ENCODE results near the gene FAM3B. TPM values are rescaled to one million over a fixed set of nuclear protein-coding genes. Genes with fewer than 3 reads are reported as not detected.

FAM3B gene
- polyA plus RNA-seq, 3 donors = 0.15 TPM; not detected in 2

DNA sequence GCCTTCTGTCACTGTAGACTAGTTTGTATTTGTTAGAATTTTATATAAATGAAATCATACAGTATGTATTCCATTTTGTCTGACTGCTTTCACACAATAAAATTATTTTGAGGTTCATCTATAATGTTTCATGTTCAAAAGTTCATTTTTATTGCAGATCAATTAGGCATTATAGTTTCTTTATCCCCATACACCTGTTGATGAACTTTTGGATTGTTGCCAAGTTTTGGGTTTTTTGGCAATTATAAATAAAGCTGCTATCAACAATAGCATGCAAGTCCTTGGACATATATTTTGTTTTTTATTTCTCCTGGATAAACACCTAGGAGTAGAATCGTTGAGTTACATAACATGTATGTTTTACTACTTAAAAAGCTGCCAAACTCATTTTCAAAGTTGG is 47.1 kb upstream of the FAM3B start:
- H3K4me1 Mint-ChIP-seq = no peaks in the 10 kb centered on the region
- no peaks in the 10 kb centered on the region for H3K36me3 ChIP-seq (replicated peaks in 1 of 2; ENCODE audit: control insufficient read depth in 1 of 2, insufficient read depth in 2 of 2, low read length in 2 of 2)

DNA sequence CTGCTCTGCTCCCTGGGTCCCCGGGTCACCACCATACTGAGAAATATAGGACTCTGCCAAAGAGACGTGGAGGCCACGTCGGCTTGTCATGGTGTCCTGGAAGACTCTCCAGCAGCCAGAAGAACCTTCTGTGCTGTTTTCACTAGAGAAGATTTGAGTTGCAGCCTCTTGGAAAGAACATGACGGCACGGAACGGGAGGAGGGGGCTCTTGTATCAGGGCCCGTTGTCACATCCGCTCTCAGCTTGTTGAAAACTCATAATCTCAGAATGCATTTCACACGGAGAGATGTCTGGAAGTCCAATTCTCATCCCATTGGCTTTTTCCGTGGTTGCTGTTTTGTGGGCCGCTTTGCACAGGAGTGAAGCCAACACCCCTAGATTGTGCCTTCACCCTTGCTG is 39.4 kb upstream of the FAM3B start:
- Histone ChIP-seq H3K27me3 (ENCODE audit: control insufficient read depth in 2 of 2, insufficient read depth in 2 of 2, low read length in 2 of 2) (peaks cover 1 to 2% of the 10 kb centered on the region in 2 donors), H3K4me1 (ENCODE audit: control insufficient read depth in 1 of 2, insufficient read depth in 2 of 2, low read length in 2 of 2) (no peaks in the 10 kb centered on the region), H3K36me3 (replicated peaks in 1 of 2; ENCODE audit: control insufficient read depth in 1 of 2, insufficient read depth in 2 of 2, low read length in 2 of 2) (no peaks in the 10 kb centered on the region), H3K9me3 (replicated peaks in 1 of 2; ENCODE audit: control insufficient read depth in 1 of 2, insufficient read depth in 1 of 2, low read length in 2 of 2) (peaks cover 10 to 15% of the 10 kb centered on the region in 2 donors), H3K79me2 (ENCODE audit: insufficient read depth, low read length) (no peaks in the 10 kb centered on the region), H3K9ac (ENCODE audit: insufficient read depth, low read length, poor library complexity, severe bottlenecking) (no peak overlapping the region), H3K4me2 (replicated peaks; ENCODE audit: extremely low read depth, low read length, poor library complexity, severe bottlenecking) (no peak overlapping the region), H3K27ac (ENCODE audit: low read depth in 1 of 2, low read length in 2 of 2) (no peak overlapping the region), H2AFZ (ENCODE audit: insufficient read depth, low read depth, low read length, poor library complexity, severe bottlenecking) (no peak overlapping the region), H3K4me3 (replicated peaks in 1 of 3; ENCODE audit: low read depth in 2 of 3, low read length in 3 of 3) (no peak overlapping the region), H4K20me1 (ENCODE audit: insufficient read depth, low read length) (no peaks in the 10 kb centered on the region)
- TF ChIP-seq, protein P1, sequence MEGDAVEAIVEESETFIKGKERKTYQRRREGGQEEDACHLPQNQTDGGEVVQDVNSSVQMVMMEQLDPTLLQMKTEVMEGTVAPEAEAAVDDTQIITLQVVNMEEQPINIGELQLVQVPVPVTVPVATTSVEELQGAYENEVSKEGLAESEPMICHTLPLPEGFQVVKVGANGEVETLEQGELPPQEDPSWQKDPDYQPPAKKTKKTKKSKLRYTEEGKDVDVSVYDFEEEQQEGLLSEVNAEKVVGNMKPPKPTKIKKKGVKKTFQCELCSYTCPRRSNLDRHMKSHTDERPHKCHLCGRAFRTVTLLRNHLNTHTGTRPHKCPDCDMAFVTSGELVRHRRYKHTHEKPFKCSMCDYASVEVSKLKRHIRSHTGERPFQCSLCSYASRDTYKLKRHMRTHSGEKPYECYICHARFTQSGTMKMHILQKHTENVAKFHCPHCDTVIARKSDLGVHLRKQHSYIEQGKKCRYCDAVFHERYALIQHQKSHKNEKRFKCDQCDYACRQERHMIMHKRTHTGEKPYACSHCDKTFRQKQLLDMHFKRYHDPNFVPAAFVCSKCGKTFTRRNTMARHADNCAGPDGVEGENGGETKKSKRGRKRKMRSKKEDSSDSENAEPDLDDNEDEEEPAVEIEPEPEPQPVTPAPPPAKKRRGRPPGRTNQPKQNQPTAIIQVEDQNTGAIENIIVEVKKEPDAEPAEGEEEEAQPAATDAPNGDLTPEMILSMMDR (IDR thresholded peaks at IDR 0.05) = no peak
- Mint-ChIP-seq H3K36me3 (no peaks in the 10 kb centered on the region), H3K4me1 (no peaks in the 10 kb centered on the region), H3K27ac (no peak overlapping the region), H3K27me3 (ENCODE audit: low read depth in 3 of 3) (peaks cover 0 to 6% (median 5%) of the 10 kb centered on the region in 3 donors), H3K9me3 (peaks cover 6 to 11% (median 10%) of the 10 kb centered on the region in 7 donors), H3K4me3 (no peak overlapping the region)
- 85% methylated on average over 9 of the region's 12 CpGs for WGBS (ENCODE audit: insufficient coverage)
- no peak for DNase-seq
- intact Hi-C loops (cut with micrococcal nuclease) = no loop called here

More for the DNA sequence above, 47.1 kb upstream of the FAM3B start:
- Histone ChIP-seq H3K4me1 (ENCODE audit: control insufficient read depth in 1 of 2, insufficient read depth in 2 of 2, low read length in 2 of 2) (no peaks in the 10 kb centered on the region), H3K27ac (ENCODE audit: low read depth in 1 of 2, low read length in 2 of 2) (no peak overlapping the region), H4K20me1 (ENCODE audit: insufficient read depth, low read length) (no peaks in the 10 kb centered on the region), H3K27me3 (ENCODE audit: control insufficient read depth in 2 of 2, insufficient read depth in 2 of 2, low read length in 2 of 2) (no peaks in the 10 kb centered on the region), H3K79me2 (ENCODE audit: insufficient read depth, low read length) (no peaks in the 10 kb centered on the region), H3K9ac (ENCODE audit: insufficient read depth, low read length, poor library complexity, severe bottlenecking) (no peak overlapping the region), H3K9me3 (replicated peaks in 1 of 2; ENCODE audit: control insufficient read depth in 1 of 2, insufficient read depth in 1 of 2, low read length in 2 of 2) (peaks cover 5 to 15% of the 10 kb centered on the region in 2 donors), H3K4me3 (replicated peaks in 1 of 3; ENCODE audit: low read depth in 2 of 3, low read length in 3 of 3) (no peak overlapping the region), H3K4me2 (replicated peaks; ENCODE audit: extremely low read depth, low read length, poor library complexity, severe bottlenecking) (no peak overlapping the region), H2AFZ (ENCODE audit: insufficient read depth, low read depth, low read length, poor library complexity, severe bottlenecking) (no peak overlapping the region)
- H3K36me3 Mint-ChIP-seq = no peaks in the 10 kb centered on the region
- H3K9me3 Mint-ChIP-seq = peaks cover 11 to 27% (median 19%) of the 10 kb centered on the region in 7 donors
- TF ChIP-seq, protein P1 (IDR thresholded peaks at IDR 0.05) = no peak
- H3K27me3 Mint-ChIP-seq (ENCODE audit: low read depth in 3 of 3) = peaks cover 0 to 3% (median 1%) of the 10 kb centered on the region in 3 donors
- H3K4me3 Mint-ChIP-seq = no peak overlapping the region
- WGBS (ENCODE audit: insufficient coverage) = no CpG with 5 or more reads among the region's 1 CpG
- H3K27ac Mint-ChIP-seq = no peak overlapping the region
- no peak for DNase-seq
- intact Hi-C loops (cut with micrococcal nuclease) = no loop called here

Data from CD14-positive monocyte (primary cell).